HepG2 (cell line): ENCODE data around the gene MEP1B. TPM values are rescaled to one million over a fixed set of nuclear protein-coding genes. Genes with fewer than 3 reads are reported as not detected.

Source experiments
- DPF2 ChIP-seq: sonication (generic); formaldehyde crosslinking; IDR thresholded peaks from 2 replicates; pipeline ENCODE4 v1.4.0; 2020; ENCODE audit warnings: mild to moderate bottlenecking, low read depth, missing genetic modification reagents, borderline replicate concordance
- FOXA3 ChIP-seq: IDR thresholded peaks from 2 replicates; pipeline ENCODE4 v1.6.1; 2016; ENCODE audit warnings: missing genetic modification reagents, missing compliant biosample characterization
- HCFC1 ChIP-seq: fragments of 150-350 bp; IDR thresholded peaks from 2 replicates; pipeline ENCODE4 v1.6.1; 2014; ENCODE audit warnings: low read depth, low read length
- HNRNPK ChIP-seq: fragments of 200-400 bp; formaldehyde crosslinking; IDR thresholded peaks from 2 replicates; pipeline ENCODE4 v1.6.1; 2018; ENCODE audit warnings: low read length, low read depth, moderate library complexity, mild to moderate bottlenecking; ENCODE audit not compliant: poor library complexity, severe bottlenecking
- KLF9 ChIP-seq: IDR thresholded peaks from 2 replicates; pipeline ENCODE4 v1.6.1; 2016; ENCODE audit warnings: low read depth
- MAFK ChIP-seq, 2 experiments: IDR thresholded peaks in 1 of 2; conservative IDR thresholded peaks in 1 of 2; 2 replicates each; pipeline ENCODE4 v1.6.1; 2011; ENCODE audit warnings: improper control_type of control experiment in 2 of 2, low read length in 2 of 2
- POGK ChIP-seq: sonication (generic); formaldehyde crosslinking; conservative IDR thresholded peaks from 2 replicates; pipeline ENCODE4 v1.8.0; 2022; ENCODE audit warnings: mild to moderate bottlenecking, moderate library complexity, missing genetic modification reagents
- RFXANK ChIP-seq: IDR thresholded peaks from 2 replicates; pipeline ENCODE4 v1.6.1; 2016
- SAFB2 ChIP-seq: sonication (generic); formaldehyde crosslinking; IDR thresholded peaks from 2 replicates; pipeline ENCODE4 v1.5.1; 2020; ENCODE audit warnings: missing genetic modification reagents, low read depth, mild to moderate bottlenecking, borderline replicate concordance
- SALL1 ChIP-seq: sonication (generic); formaldehyde crosslinking; IDR thresholded peaks from 2 replicates; pipeline ENCODE4 v1.8.0; 2022; ENCODE audit warnings: mild to moderate bottlenecking, missing genetic modification reagents
- SIX4 ChIP-seq: sonication (generic); formaldehyde crosslinking; IDR thresholded peaks from 2 replicates; pipeline ENCODE4 v1.4.0; 2020; ENCODE audit warnings: missing genetic modification reagents
- ZNF205 ChIP-seq: IDR thresholded peaks from 2 replicates; pipeline ENCODE4 v1.6.1; 2018; ENCODE audit warnings: missing biosample characterization, missing genetic modification reagents
- ZNF224 ChIP-seq: sonication (generic); formaldehyde crosslinking; IDR thresholded peaks from 2 replicates; pipeline ENCODE4 v1.5.0; 2020; ENCODE audit warnings: mild to moderate bottlenecking, missing genetic modification reagents
- ZNF350 ChIP-seq: sonication (generic); formaldehyde crosslinking; IDR thresholded peaks from 2 replicates; pipeline ENCODE4 v1.4.0; 2020; ENCODE audit warnings: mild to moderate bottlenecking, low read depth, missing genetic modification reagents, borderline replicate concordance
- ZNF609 ChIP-seq: sonication (generic); formaldehyde crosslinking; IDR thresholded peaks from 2 replicates; pipeline ENCODE4 v1.4.0; 2020; ENCODE audit warnings: mild to moderate bottlenecking, missing genetic modification reagents, borderline replicate concordance
- polyA plus RNA-seq, 8 experiments: library from polyadenylated mRNA; depleted of rRNA in 3 of 8; stranded (reverse) in 7 of 8; unstranded in 1 of 8; fragments of >200 nt; fragmentation: Illumina TruSeq in 4 of 8; extraction: Trizol in 4 of 8; gene quantifications; 2 replicates each; pipeline versions ENCODE4 v1.2.1 to v1.2.3, GENCODE V29; 2011 to 2016; ENCODE audit warnings: low read depth in 4 of 8, missing spikeins in 1 of 8, mixed read lengths in 1 of 8; ENCODE audit not compliant: insufficient read depth in 1 of 8
- total RNA-seq, 5 experiments: library from RNA; depleted of rRNA; stranded (reverse); fragments of >200 nt; fragmentation: Illumina TruSeq; extraction: Trizol; gene quantifications; 2 replicates each; pipeline ENCODE4 v1.2.3, GENCODE V29; 2016; ENCODE audit warnings: low read depth in 1 of 5
- TF ChIP-seq, protein P1 (sequence below): sonication (generic); formaldehyde crosslinking; IDR thresholded peaks from 2 replicates; pipeline ENCODE4 v1.4.0; 2020; ENCODE audit warnings: missing genetic modification reagents, borderline replicate concordance
- TF ChIP-seq, protein P2 (sequence below): IDR thresholded peaks from 2 replicates; pipeline ENCODE4 v1.6.1; 2016; ENCODE audit warnings: missing compliant biosample characterization, missing genetic modification reagents, borderline replicate concordance
- TF ChIP-seq, protein P3 (sequence below): IDR thresholded peaks from 2 replicates; pipeline ENCODE4 v1.6.1; 2018; ENCODE audit warnings: missing genetic modification reagents, mild to moderate bottlenecking, missing compliant biosample characterization

Gene MEP1B
- total and polyA plus RNA-seq, 2 of the 13 experiments (the other 11 are each of a cell fraction or from before 2014, with no cell fraction given): not detected

DNA sequence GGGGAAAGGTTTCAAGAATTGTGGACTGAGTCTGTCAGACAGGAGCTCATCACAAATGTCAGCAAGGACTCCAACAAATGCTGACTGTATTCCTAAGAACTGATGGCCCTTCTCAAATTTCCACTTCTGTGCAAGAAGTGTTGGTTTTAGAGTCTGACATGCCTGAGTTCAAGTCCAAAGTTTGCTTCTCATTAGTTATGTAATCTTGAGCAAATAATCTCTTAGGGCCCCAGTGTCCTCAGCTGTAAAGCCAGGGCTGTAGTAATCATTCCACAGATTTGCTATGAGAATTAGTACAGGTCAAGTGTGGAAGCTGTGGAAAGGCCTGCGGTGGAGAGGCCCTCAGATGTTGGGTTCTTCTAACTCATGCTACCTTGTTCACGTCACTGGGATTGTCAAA, 23.9 kb downstream of the MEP1B start (continued):
- TF ChIP-seq ZNF609 (CRISPR knock-in tag) (no peak), KLF9 (CRISPR knock-in tag) (no peak), MAFK (conservative IDR thresholded peaks at IDR 0.05 in 1 of 2, IDR thresholded peaks at IDR 0.05 in 1 of 2; ENCODE audit: low read length in 2 of 2) (0 out of 4 replicates have a peak, but pooled peaks of 1 of the 2 experiments have one; percentile 18), HCFC1 (no peak), ZNF224 (CRISPR knock-in tag) (no peak), POGK (CRISPR knock-in tag) (no peak), DPF2 (0 out of 2 replicates have a peak, but pooled peaks have one; percentile 27), ZNF205 (CRISPR knock-in tag) (peak; percentile 56; the same call in 1 of the 2 replicates), SIX4 (peak; percentile 94), HNRNPK (no peak), SALL1 (CRISPR knock-in tag) (peak; percentile 56; the same call in 1 of the 2 replicates), ZNF350 (CRISPR knock-in tag) (no peak), RFXANK (CRISPR knock-in tag) (no peak), SAFB2 (CRISPR knock-in tag) (no peak), FOXA3 (CRISPR knock-in tag) (peak; percentile 54; the same call in 1 of the 2 replicates)
- TF ChIP-seq, protein P1, sequence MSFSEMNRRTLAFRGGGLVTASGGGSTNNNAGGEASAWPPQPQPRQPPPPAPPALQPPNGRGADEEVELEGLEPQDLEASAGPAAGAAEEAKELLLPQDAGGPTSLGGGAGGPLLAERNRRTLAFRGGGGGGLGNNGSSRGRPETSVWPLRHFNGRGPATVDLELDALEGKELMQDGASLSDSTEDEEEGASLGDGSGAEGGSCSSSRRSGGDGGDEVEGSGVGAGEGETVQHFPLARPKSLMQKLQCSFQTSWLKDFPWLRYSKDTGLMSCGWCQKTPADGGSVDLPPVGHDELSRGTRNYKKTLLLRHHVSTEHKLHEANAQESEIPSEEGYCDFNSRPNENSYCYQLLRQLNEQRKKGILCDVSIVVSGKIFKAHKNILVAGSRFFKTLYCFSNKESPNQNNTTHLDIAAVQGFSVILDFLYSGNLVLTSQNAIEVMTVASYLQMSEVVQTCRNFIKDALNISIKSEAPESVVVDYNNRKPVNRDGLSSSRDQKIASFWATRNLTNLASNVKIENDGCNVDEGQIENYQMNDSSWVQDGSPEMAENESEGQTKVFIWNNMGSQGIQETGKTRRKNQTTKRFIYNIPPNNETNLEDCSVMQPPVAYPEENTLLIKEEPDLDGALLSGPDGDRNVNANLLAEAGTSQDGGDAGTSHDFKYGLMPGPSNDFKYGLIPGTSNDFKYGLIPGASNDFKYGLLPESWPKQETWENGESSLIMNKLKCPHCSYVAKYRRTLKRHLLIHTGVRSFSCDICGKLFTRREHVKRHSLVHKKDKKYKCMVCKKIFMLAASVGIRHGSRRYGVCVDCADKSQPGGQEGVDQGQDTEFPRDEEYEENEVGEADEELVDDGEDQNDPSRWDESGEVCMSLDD: no peak
- TF ChIP-seq, protein P2, sequence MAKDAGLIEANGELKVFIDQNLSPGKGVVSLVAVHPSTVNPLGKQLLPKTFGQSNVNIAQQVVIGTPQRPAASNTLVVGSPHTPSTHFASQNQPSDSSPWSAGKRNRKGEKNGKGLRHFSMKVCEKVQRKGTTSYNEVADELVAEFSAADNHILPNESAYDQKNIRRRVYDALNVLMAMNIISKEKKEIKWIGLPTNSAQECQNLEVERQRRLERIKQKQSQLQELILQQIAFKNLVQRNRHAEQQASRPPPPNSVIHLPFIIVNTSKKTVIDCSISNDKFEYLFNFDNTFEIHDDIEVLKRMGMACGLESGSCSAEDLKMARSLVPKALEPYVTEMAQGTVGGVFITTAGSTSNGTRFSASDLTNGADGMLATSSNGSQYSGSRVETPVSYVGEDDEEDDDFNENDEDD (CRISPR knock-in tag): no peak
- TF ChIP-seq, protein P3, sequence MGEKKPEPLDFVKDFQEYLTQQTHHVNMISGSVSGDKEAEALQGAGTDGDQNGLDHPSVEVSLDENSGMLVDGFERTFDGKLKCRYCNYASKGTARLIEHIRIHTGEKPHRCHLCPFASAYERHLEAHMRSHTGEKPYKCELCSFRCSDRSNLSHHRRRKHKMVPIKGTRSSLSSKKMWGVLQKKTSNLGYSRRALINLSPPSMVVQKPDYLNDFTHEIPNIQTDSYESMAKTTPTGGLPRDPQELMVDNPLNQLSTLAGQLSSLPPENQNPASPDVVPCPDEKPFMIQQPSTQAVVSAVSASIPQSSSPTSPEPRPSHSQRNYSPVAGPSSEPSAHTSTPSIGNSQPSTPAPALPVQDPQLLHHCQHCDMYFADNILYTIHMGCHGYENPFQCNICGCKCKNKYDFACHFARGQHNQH (CRISPR knock-in tag): no peak
